Naive thymus-derived CD8-positive, alpha-beta T cell (primary cell): ENCODE results near the gene CDK1. TPM values are rescaled to one million over a fixed set of nuclear protein-coding genes. Genes with fewer than 3 reads are reported as not detected.

Source experiments
- ATAC-seq, 2 donors: fragments of 150-1000 bp; cut with Tn5 transposase in 1 of 2; sonication (Bioruptor Pico), chemical (Tn5 transposase) in 1 of 2; 1 replicate in 1 of 2; 2 replicates in 1 of 2; pipeline ENCODE4 v1.10.0; 2021; ENCODE audit warnings: mild to moderate bottlenecking in 2 of 2, moderate library complexity in 2 of 2
- POLR2A ChIA-PET: fragments of 350-600 bp; sonication (Branson Sonifier 250); formaldehyde crosslinking; loops from one replicate; lab custom pipeline; 2021; ENCODE audit warnings: antibody characterized with exemption; lab: Charles Lee
- DNase-seq, 10 donors: peaks; one replicate each; pipeline versions ENCODE4 v3.0.0 to v3.0.0-alpha.2; 2020 to 2022
- H3K27ac Mint-ChIP-seq, 10 donors: one replicate each; pipeline ENCODE4 v1.8.0; 2020 to 2022; ENCODE audit warnings: mild to moderate bottlenecking in 10 of 10, mixed read lengths in 10 of 10, moderate library complexity in 4 of 10, inconsistent platforms in 1 of 10
- H3K27me3 Mint-ChIP-seq, 5 donors: one replicate each; pipeline ENCODE4 v1.8.0; 2021 to 2022; ENCODE audit warnings: mixed read lengths in 5 of 5
- H3K36me3 Mint-ChIP-seq, 3 donors: one replicate each; pipeline ENCODE4 v1.8.0; 2020 to 2022; ENCODE audit warnings: mixed read lengths in 3 of 3, mild to moderate bottlenecking in 2 of 3, inconsistent platforms in 1 of 3
- H3K4me1 Mint-ChIP-seq, 4 donors: one replicate each; pipeline ENCODE4 v1.8.0; 2021 to 2022; ENCODE audit warnings: mixed read lengths in 4 of 4
- H3K4me3 Mint-ChIP-seq, 10 donors: one replicate each; pipeline ENCODE4 v1.8.0; 2020 to 2022; ENCODE audit warnings: mild to moderate bottlenecking in 10 of 10, mixed read lengths in 10 of 10, moderate library complexity in 6 of 10, inconsistent platforms in 1 of 10
- H3K9me3 Mint-ChIP-seq, 9 donors: one replicate each; pipeline ENCODE4 v1.8.0; 2020 to 2022; ENCODE audit warnings: mixed read lengths in 9 of 9, mild to moderate bottlenecking in 3 of 9, inconsistent platforms in 1 of 9, moderate library complexity in 1 of 9
- polyA plus RNA-seq, 3 donors: library from polyadenylated mRNA; unstranded; fragments of 300-500 nt; fragmentation: Illumina TruSeq; gene quantifications; one replicate each; pipeline ENCODE4 v1.2.3, GENCODE V29; 2021
- total RNA-seq, 8 experiments: library from RNA in 2 of 8; stranded (reverse) in 2 of 8; gene quantifications; one replicate each; pipeline ENCODE4 v1.2.3 and lab custom pipeline; 2021 to 2026

The CDK1 gene
- total and polyA plus RNA-seq, 5 experiments from 2014 or later: 0.22 to 0.73 (median 0.44) TPM; not detected in 1

DNA sequence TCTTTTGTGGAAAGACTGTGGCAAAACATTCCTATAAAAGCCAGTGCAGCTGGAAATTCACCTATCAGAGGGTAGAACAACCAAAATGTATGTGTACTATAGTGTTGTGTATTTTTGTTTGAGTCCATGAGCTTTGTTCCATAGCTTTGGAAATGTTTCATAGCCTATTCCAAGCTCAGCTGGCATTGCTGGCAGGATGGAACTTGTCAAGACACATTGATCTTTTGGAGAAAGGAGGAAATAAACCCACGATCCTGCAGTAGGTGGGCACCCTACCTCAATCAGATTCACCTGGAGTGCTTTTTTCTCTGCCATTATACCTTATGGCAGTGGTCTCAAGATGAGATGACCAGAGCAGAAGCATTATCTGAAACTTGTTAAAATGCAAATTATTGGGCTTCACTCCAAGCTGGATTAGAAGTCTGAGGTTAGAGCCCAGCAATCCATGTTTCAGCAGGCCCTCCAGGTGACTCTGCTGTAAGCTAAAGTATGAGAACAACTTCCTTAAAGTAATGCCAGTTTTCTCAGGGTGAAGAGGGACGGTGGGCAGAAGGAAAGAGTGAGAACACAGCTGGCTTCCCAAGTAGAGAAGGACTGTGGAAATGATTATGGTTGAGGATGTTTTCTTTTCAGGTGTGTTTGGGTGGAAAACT lies 30.3 kb upstream of the CDK1 start:
- POLR2A ChIA-PET: no interaction called here
- H3K9me3 Mint-ChIP-seq: no peaks in the 10 kb centered on the region
- H3K4me3 Mint-ChIP-seq: no peak overlapping the region
- H3K27me3 Mint-ChIP-seq: peaks cover 0 to 37% (median 12%) of the 10 kb centered on the region in 5 donors
- ATAC-seq (no peak), DNase-seq (no peak)
- no peak overlapping the region for H3K27ac Mint-ChIP-seq
- H3K36me3 Mint-ChIP-seq: no peaks in the 10 kb centered on the region
- no peaks in the 10 kb centered on the region for H3K4me1 Mint-ChIP-seq

DNA sequence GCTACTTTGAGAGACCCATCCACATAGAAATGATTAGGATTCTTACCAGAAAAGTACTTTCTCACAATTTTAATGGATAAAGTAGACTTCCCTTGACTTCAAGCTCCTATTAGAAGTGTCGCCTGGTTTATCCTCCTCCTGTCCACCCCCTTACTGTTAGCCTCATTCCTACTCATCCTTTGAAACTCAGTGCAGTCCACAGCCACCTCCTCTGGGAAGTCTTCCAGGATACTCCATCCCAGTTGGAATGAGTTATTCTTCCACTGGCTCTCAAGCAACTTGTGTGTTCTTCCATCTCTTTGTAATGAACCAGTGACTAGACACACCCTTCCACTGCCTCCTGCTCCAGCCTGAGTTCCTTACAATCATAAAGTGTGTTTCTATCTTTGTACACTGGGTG lies 25.1 kb upstream of the CDK1 start:
- peaks cover 7 to 46% (median 22%) of the 10 kb centered on the region in 5 donors for H3K27me3 Mint-ChIP-seq

DNA sequence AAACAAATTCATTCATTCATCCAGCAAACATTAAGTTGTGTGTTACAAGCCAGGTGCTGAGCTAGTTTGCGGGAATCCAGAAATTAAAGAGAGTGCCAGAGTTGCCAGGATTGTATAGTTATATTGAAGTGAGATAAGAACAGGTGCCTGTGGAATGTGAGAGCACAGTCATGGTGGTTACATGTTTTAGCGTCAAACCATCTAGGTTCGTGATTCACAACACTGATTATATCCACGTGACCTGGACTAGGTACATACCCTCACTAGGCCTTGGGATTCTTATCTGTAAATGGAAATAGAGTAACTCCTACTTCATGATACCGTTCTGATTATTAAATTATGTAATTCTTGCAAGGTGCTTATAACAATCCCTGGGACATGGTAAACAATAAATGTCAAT lies 24.5 kb upstream of the CDK1 start:
- H3K36me3 Mint-ChIP-seq: no peaks in the 10 kb centered on the region
- no peak for ATAC-seq
- POLR2A ChIA-PET: no interaction called here

More for the DNA sequence above, 25.1 kb upstream of the CDK1 start:
- no peak for DNase-seq
- no peaks in the 10 kb centered on the region for H3K4me1 Mint-ChIP-seq
- no peak overlapping the region for H3K4me3 Mint-ChIP-seq
- H3K27ac Mint-ChIP-seq: no peak overlapping the region
- POLR2A ChIA-PET: no interaction called here
- no peaks in the 10 kb centered on the region for H3K36me3 Mint-ChIP-seq
- no peak for ATAC-seq
- H3K9me3 Mint-ChIP-seq: no peaks in the 10 kb centered on the region

DNA sequence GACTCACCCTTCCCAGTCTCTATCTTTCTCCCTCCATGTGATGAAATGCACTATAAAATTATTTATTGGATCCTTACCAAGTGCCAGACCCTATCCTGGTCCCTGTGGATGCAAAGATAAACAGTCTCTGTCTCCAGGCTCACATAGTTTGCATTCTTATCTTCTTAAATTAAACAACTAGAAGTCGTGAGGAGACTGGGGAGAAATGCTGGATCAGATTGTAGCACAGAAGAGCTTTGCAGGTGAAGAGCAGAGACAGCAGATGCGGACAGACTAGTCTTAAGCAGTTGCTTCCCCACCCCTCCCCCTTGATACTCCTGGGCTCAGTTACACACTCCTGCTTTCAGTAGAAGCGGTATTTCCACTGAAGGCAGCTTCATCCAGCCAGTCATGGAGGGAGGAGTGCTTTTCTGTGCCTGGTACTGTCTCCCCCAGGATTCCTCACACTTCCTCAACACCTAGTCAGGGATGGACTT lies 20.8 kb upstream of the CDK1 start:
- Mint-ChIP-seq H3K36me3 (no peaks in the 10 kb centered on the region), H3K27ac (no peak overlapping the region), H3K4me3 (no peak overlapping the region), H3K9me3 (no peaks in the 10 kb centered on the region), H3K27me3 (peaks cover 7 to 32% (median 12%) of the 10 kb centered on the region in 5 donors), H3K4me1 (no peaks in the 10 kb centered on the region)
- DNase-seq (no peak), ATAC-seq (no peak)
- POLR2A ChIA-PET: no interaction called here

More for the DNA sequence above, 24.5 kb upstream of the CDK1 start:
- peak overlapping the region in 1 of 10 donors; percentile 3 for H3K27ac Mint-ChIP-seq
- DNase-seq: no peak
- no peaks in the 10 kb centered on the region for H3K4me1 Mint-ChIP-seq
- H3K9me3 Mint-ChIP-seq: no peaks in the 10 kb centered on the region
- H3K4me3 Mint-ChIP-seq: no peak overlapping the region
- peaks cover 7 to 41% (median 19%) of the 10 kb centered on the region in 5 donors for H3K27me3 Mint-ChIP-seq

DNA sequence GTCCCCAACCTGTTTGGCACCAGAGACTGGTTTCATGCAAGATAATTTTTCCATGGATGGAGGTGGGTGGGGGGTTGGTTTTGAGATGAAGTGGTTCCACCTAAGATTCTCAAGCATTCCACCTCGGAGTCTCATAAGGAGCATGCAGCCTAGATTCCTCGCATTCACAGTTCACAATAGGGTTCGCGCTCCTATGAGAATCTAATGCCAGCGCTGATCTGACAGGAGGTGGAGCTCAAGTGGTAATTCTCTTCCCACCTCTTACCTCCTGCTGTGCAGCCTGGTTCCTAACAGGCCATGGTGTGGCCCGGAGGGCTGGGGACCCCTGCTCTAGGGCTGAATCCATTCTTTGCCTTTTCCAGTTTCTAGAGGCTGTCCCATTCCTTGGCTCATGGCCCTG lies 19.1 kb upstream of the CDK1 start:
- no peak overlapping the region for H3K4me3 Mint-ChIP-seq
- DNase-seq: no peak
- no peaks in the 10 kb centered on the region for H3K9me3 Mint-ChIP-seq
- ATAC-seq: no peak
- peaks cover 7 to 32% (median 11%) of the 10 kb centered on the region in 5 donors for H3K27me3 Mint-ChIP-seq
- H3K36me3 Mint-ChIP-seq: no peaks in the 10 kb centered on the region
- no peaks in the 10 kb centered on the region for H3K4me1 Mint-ChIP-seq
- POLR2A ChIA-PET: no interaction called here
- H3K27ac Mint-ChIP-seq: peak overlapping the region in 1 of 10 donors; percentile 25

DNA sequence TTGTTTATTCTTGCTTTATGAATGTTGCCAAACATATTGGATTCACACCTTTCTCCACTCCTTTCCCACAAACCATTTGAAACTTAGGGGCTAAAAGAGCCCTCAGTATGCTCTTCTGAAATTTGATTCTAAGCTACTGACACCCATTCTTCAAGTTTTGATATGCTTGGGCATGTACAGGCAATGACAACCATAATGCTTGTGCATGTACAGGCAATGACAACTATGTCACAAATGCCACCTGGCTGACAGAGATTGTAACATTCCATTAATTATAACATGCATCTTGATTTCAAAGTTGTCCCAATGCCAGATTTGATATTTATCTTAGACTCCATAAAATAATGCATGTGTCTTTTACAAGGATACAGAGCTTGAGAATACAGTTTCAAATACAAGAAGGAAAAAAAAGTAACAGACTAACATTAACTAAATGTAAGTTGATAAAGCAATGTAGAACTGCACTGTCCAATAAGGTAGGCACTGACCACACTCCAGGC lies 17.5 kb upstream of the CDK1 start:
- H3K4me1 Mint-ChIP-seq: no peaks in the 10 kb centered on the region
- H3K9me3 Mint-ChIP-seq: no peaks in the 10 kb centered on the region

DNA sequence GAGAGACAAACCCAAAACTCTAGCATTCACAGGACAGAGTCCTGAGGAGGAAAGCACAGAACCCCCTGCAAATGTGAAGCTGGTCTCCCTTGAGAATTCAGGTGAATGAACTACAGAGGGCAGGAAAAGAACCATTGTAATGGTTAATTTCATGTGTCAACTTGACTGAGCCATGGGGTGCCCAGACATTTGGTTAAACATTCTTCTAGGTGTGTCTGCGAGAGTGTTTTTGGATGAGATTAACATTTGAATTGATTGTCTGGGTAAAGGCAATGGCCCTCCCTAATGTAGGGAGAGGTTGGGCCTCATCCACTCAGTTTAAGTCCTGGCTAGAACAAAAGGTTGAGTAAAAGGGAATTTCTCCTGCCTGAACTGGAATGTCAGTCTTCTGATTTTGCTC lies 15.7 kb upstream of the CDK1 start:
- no peaks in the 10 kb centered on the region for H3K36me3 Mint-ChIP-seq
- H3K27me3 Mint-ChIP-seq: peaks cover 0 to 12% (median 3%) of the 10 kb centered on the region in 5 donors
- ATAC-seq: no peak
- H3K4me3 Mint-ChIP-seq: no peak overlapping the region
- H3K4me1 Mint-ChIP-seq: peaks cover 0 to 3% (median 0%) of the 10 kb centered on the region in 4 donors
- no peak overlapping the region for H3K27ac Mint-ChIP-seq
- DNase-seq: no peak
- no peaks in the 10 kb centered on the region for H3K9me3 Mint-ChIP-seq
- POLR2A ChIA-PET: no interaction called here

More for the DNA sequence above, 17.5 kb upstream of the CDK1 start:
- Mint-ChIP-seq H3K27me3 (peaks cover 5 to 21% (median 7%) of the 10 kb centered on the region in 5 donors), H3K27ac (no peak overlapping the region), H3K36me3 (no peaks in the 10 kb centered on the region), H3K4me3 (no peak overlapping the region)
- POLR2A ChIA-PET: no interaction called here
- DNase-seq: no peak
- ATAC-seq: no peak

DNA sequence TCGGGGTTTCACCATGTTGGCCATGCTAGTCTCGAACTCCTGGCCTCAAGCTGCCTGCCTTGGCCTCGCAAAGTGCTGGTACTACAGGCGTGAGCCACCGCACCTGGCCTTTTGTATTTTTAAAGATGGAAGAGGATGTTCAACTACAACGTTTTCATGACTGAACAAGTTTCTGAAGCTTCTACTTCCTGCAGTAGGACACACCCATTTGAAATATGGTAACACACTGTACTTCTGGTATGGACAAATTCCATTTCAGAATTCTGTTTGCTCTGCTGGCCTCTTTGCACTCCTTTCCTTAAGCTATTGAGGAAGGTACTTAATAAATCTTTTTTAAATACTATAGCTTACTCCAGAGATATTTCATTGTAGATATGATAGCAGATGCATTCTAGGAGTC lies 10.9 kb upstream of the CDK1 start:
- Mint-ChIP-seq H3K4me1 (peaks cover 0 to 4% (median 1%) of the 10 kb centered on the region in 4 donors), H3K36me3 (no peaks in the 10 kb centered on the region), H3K27me3 (peaks cover 0 to 7% (median 5%) of the 10 kb centered on the region in 5 donors), H3K9me3 (no peaks in the 10 kb centered on the region), H3K27ac (no peak overlapping the region), H3K4me3 (no peak overlapping the region)
- DNase-seq (no peak), ATAC-seq (no peak)
- POLR2A ChIA-PET: no interaction called here

DNA sequence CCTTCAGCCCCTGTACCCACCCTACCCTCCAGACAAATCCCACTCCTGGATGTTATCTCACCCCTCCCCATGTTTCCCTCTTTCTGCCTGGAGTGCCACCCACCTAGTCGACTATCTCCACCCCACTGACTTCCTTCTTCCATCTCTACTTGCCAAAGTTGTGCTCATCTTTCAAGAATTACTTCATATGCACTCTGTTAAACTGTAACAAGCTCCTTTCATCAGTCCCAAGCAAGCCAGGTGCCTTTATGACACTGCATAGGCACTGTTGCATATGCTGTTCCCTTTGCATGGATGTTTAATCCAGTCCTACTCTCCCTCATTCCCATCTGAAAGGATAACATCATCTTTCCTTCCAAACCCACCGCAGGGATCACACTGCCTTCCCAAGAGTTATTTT lies 8.9 kb upstream of the CDK1 start:
- DNase-seq (no peak), ATAC-seq (no peak)
- POLR2A ChIA-PET: no interaction called here
- Mint-ChIP-seq H3K27ac (peak overlapping the region in 1 of 10 donors; percentile 4), H3K4me3 (no peak overlapping the region), H3K9me3 (no peaks in the 10 kb centered on the region), H3K27me3 (peaks cover 3 to 15% (median 5%) of the 10 kb centered on the region in 5 donors), H3K4me1 (peaks cover 0 to 4% (median 1%) of the 10 kb centered on the region in 4 donors), H3K36me3 (no peaks in the 10 kb centered on the region)

DNA sequence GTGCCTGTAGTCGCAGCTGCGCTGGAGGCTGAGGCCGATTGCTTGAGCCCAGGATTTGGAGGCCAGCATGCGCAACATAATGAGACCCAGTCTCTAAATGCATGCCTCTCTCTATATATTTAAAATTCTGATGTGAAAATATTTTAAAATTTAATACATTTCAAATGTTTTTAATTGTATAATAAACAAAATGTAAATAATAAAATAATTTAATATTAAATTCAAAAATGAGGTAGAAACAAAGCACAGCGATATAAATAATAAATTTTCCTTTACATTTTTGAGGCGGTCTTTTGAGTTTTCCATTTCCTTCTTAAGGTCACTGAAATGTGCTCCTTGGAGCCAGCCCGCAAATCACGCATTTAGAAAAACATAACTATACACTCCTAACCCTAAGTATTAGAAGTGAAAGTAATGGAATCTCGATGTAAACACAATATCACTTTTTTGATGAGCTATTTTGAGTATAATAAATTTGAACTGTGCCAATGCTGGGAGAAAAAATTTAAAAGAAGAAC lies 523 bp upstream of the CDK1 start:
- H3K36me3 Mint-ChIP-seq: no peaks in the 10 kb centered on the region
- H3K9me3 Mint-ChIP-seq: no peaks in the 10 kb centered on the region
- peaks cover 0 to 11% (median 3%) of the 10 kb centered on the region in 5 donors for H3K27me3 Mint-ChIP-seq
- H3K27ac Mint-ChIP-seq: peak overlapping the region in 7 of 10 donors; percentile 65 to 87 (median 73)
- peaks cover 4 to 20% (median 7%) of the 10 kb centered on the region in 4 donors for H3K4me1 Mint-ChIP-seq
- no peak for DNase-seq
- peak overlapping the region; percentile 89 to 99 (median 96) for H3K4me3 Mint-ChIP-seq
- POLR2A ChIA-PET: no interaction called here
- ATAC-seq: no peak

DNA sequence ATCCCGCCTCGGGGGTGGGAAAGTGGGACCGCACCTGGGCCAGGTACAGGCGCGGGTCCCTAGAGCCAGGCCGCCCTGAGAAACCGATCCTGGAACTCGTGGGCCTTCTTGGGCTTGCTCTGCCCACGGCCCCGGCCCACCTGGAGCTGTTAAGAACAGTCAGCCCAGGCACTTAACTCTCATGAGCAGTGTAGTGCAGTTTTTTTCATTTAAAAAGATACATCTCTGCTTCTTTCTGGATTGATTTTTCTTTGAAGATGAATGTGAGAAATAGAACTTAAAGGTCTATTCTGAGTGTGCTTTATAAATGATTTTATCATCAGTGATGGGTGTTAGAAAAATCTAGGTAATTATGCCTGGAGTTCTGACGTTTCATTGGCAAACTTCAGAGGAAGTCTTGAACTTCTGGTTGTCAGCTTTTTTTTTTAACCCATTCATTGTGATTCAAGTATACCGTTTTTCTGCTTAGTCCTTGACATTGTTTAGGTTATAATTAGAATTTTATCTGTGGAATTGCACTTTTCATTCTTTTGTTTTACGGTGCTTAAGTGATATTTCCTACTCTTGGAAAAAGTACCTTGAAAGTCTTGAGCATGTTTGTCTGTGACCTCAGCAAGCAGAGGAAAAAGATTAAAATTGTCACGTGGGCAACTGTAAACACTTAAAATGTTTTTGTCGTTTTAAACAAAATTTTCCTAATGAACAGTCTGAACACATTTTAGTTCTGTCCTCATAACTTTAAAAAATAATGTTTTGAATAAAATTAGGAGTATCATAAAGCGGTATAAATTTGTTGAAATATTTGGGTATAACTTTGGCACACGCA lies 906 bp downstream of the CDK1 start:
- Mint-ChIP-seq H3K4me1 (peaks cover 4 to 24% (median 7%) of the 10 kb centered on the region in 4 donors), H3K27me3 (peaks cover 0 to 4% (median 1%) of the 10 kb centered on the region in 5 donors), H3K9me3 (no peaks in the 10 kb centered on the region), H3K4me3 (peak overlapping the region; percentile 89 to 99 (median 96)), H3K27ac (peak overlapping the region in 3 of 10 donors; percentile 34 to 48 (median 45)), H3K36me3 (no peaks in the 10 kb centered on the region)
- ATAC-seq: peak in 1 of 2 donors; percentile 26
- peak in 4 of 10 donors; percentile 1 to 32 (median 16) for DNase-seq
- POLR2A ChIA-PET: no interaction called here

DNA sequence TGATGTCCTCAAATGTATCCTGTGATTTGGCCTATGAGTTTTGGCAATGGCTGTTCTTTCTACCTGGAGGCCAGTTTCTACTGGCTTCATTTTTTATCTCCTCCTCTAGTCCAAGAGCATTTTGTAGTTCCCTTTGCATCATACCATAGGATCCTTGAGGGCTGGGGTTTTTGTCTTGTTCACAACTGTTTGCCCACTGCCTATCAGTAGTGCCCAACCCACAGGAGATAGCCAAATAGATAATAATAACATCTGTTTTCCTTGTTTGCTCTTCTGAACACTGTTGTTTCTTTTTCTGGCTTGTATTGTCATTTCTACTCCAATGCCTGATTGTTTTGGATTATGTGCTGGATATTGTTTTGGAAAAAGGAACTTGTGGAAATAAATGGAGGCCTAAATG lies 3.4 kb downstream of the CDK1 start:
- no peaks in the 10 kb centered on the region for H3K9me3 Mint-ChIP-seq
- no peak overlapping the region for H3K27ac Mint-ChIP-seq
- no peak overlapping the region for H3K4me3 Mint-ChIP-seq
- H3K36me3 Mint-ChIP-seq: no peaks in the 10 kb centered on the region
- H3K27me3 Mint-ChIP-seq: no peaks in the 10 kb centered on the region
- peaks cover 4 to 27% (median 7%) of the 10 kb centered on the region in 4 donors for H3K4me1 Mint-ChIP-seq
- ATAC-seq: no peak
- DNase-seq: no peak
- POLR2A ChIA-PET: no interaction called here

DNA sequence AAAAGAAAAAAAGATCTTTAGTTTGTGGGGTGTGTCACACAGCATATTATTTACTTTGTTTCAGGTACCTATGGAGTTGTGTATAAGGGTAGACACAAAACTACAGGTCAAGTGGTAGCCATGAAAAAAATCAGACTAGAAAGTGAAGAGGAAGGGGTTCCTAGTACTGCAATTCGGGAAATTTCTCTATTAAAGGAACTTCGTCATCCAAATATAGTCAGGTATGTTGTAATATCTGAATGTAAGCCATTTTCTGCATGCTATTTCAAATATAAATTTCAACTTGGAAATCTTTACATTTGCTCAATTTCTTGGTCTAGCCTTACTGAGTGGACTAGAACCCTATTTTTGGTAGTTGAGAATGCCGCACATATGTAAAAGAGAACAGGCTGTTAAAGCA lies 6.4 kb downstream of the CDK1 start:
- Mint-ChIP-seq H3K9me3 (no peaks in the 10 kb centered on the region), H3K27ac (no peak overlapping the region), H3K27me3 (no peaks in the 10 kb centered on the region), H3K36me3 (no peaks in the 10 kb centered on the region), H3K4me1 (peaks cover 0 to 28% (median 0%) of the 10 kb centered on the region in 4 donors), H3K4me3 (no peak overlapping the region)
- ATAC-seq: no peak
- no peak for DNase-seq
- POLR2A ChIA-PET: no interaction called here
